Activated naive CD8-positive, alpha-beta T cell treated with anti-CD3 and anti-CD28 coated beads, Interleukin-2, amount 10 ng/mL, durations not matched to agents 7 days and 5 days (primary cell): ENCODE results near the gene TCF19. TPM values are rescaled to one million over a fixed set of nuclear protein-coding genes. Genes with fewer than 3 reads are reported as not detected.

Experiments used
- ATAC-seq: fragments of 150-1000 bp; cut with Tn5 transposase; one replicate; pipeline ENCODE4 v1.10.0; 2021; ENCODE audit warnings: low read depth, moderate library complexity
- POLR2A ChIA-PET: fragments of 350-600 bp; sonication (Branson Sonifier 250); formaldehyde crosslinking; loops from one replicate; lab custom pipeline; 2021; ENCODE audit warnings: antibody characterized with exemption; lab: Charles Lee
- DNase-seq: peaks from one replicate; pipeline ENCODE4 v3.0.0; 2021
- H3K27ac Mint-ChIP-seq: one replicate; pipeline ENCODE4 v1.8.0; 2022; ENCODE audit warnings: mild to moderate bottlenecking, mixed read lengths
- H3K27me3 Mint-ChIP-seq: one replicate; pipeline ENCODE4 v1.8.0; 2022; ENCODE audit warnings: mild to moderate bottlenecking, moderate library complexity, mixed read lengths
- H3K36me3 Mint-ChIP-seq: one replicate; pipeline ENCODE4 v1.8.0; 2021; ENCODE audit warnings: mild to moderate bottlenecking, mixed read lengths
- H3K4me1 Mint-ChIP-seq: one replicate; pipeline ENCODE4 v1.8.0; 2021; ENCODE audit warnings: mixed read lengths
- H3K4me3 Mint-ChIP-seq: one replicate; pipeline ENCODE4 v1.8.0; 2022; ENCODE audit warnings: mild to moderate bottlenecking, moderate library complexity, mixed read lengths
- H3K9me3 Mint-ChIP-seq: one replicate; pipeline ENCODE4 v1.8.0; 2021; ENCODE audit warnings: mixed read lengths
- total RNA-seq, 2 experiments: library from RNA; stranded (reverse); gene quantifications; one replicate each; pipeline ENCODE4 v1.2.3, GENCODE V29; 2021

Gene TCF19
- total RNA-seq, 2 experiments from 2014 or later: 81.0 to 83.3 TPM

- ATAC-seq (no peak), DNase-seq (no peak)
- POLR2A ChIA-PET: interaction anchor here (0.7 kb wide), 1 partner anchor 8 kb away, joined by 3 read pairs; no protein-coding TSS in a partner anchor
- H3K36me3 Mint-ChIP-seq: no peaks in the 10 kb centered on the region
- no peaks in the 10 kb centered on the region for H3K4me1 Mint-ChIP-seq
- H3K27ac Mint-ChIP-seq: no peak overlapping the region
- H3K9me3 Mint-ChIP-seq: no peaks in the 10 kb centered on the region
- H3K4me3 Mint-ChIP-seq: no peak overlapping the region
- peaks cover 2% of the 10 kb centered on the region for H3K27me3 Mint-ChIP-seq
Measured at GRCh38 chr6:31121131-31121790, 37.1 kb upstream of the TCF19 start.

GRCh38 chr6:31122791-31123706, 35.3 kb upstream of the TCF19 start:
- peaks cover 5% of the 10 kb centered on the region for H3K27me3 Mint-ChIP-seq
- POLR2A ChIA-PET: no interaction called here
- ATAC-seq: no peak
- DNase-seq: no peak
- peaks cover 3% of the 10 kb centered on the region for H3K4me1 Mint-ChIP-seq
- H3K36me3 Mint-ChIP-seq: no peaks in the 10 kb centered on the region
- H3K9me3 Mint-ChIP-seq: no peaks in the 10 kb centered on the region
- no peak overlapping the region for H3K27ac Mint-ChIP-seq
- no peak overlapping the region for H3K4me3 Mint-ChIP-seq

- peaks cover 3% of the 10 kb centered on the region for H3K4me1 Mint-ChIP-seq
Measured at GRCh38 chr6:31125162-31125561, 33.2 kb upstream of the TCF19 start.

GRCh38 chr6:31125586-31126363, 32.6 kb upstream of the TCF19 start:
- DNase-seq (no peak), ATAC-seq (no peak)
- H3K4me1 Mint-ChIP-seq: peaks cover 3% of the 10 kb centered on the region
- H3K36me3 Mint-ChIP-seq: no peaks in the 10 kb centered on the region
- no peaks in the 10 kb centered on the region for H3K9me3 Mint-ChIP-seq
- no peak overlapping the region for H3K27ac Mint-ChIP-seq
- H3K27me3 Mint-ChIP-seq: peaks cover 11% of the 10 kb centered on the region
- no peak overlapping the region for H3K4me3 Mint-ChIP-seq
- POLR2A ChIA-PET: no interaction called here

More at GRCh38 chr6:31125162-31125561, 33.2 kb upstream of the TCF19 start:
- H3K27ac Mint-ChIP-seq: no peak overlapping the region
- no peak overlapping the region for H3K4me3 Mint-ChIP-seq
- no peaks in the 10 kb centered on the region for H3K36me3 Mint-ChIP-seq
- ATAC-seq (no peak), DNase-seq (no peak)
- no peaks in the 10 kb centered on the region for H3K9me3 Mint-ChIP-seq
- POLR2A ChIA-PET: no interaction called here
- peaks cover 11% of the 10 kb centered on the region for H3K27me3 Mint-ChIP-seq

GRCh38 chr6:31126396-31127175, 31.8 kb upstream of the TCF19 start:
- ATAC-seq (no peak), DNase-seq (no peak)
- Mint-ChIP-seq H3K4me3 (no peak overlapping the region), H3K36me3 (no peaks in the 10 kb centered on the region), H3K9me3 (no peaks in the 10 kb centered on the region), H3K27me3 (peaks cover 11% of the 10 kb centered on the region), H3K27ac (no peak overlapping the region), H3K4me1 (peaks cover 3% of the 10 kb centered on the region)
- POLR2A ChIA-PET: no interaction called here

- H3K9me3 Mint-ChIP-seq: no peaks in the 10 kb centered on the region
- no peak overlapping the region for H3K27ac Mint-ChIP-seq
- DNase-seq (peak; percentile 72), ATAC-seq (peak; percentile 65)
- H3K36me3 Mint-ChIP-seq: no peaks in the 10 kb centered on the region
- H3K4me3 Mint-ChIP-seq: no peak overlapping the region
- POLR2A ChIA-PET: no interaction called here
- H3K27me3 Mint-ChIP-seq: peaks cover 11% of the 10 kb centered on the region
- peaks cover 3% of the 10 kb centered on the region for H3K4me1 Mint-ChIP-seq
Measured at GRCh38 chr6:31128093-31128676, 30.2 kb upstream of the TCF19 start.

GRCh38 chr6:31129130-31129529, 29.3 kb upstream of the TCF19 start:
- no peaks in the 10 kb centered on the region for H3K36me3 Mint-ChIP-seq
- H3K27ac Mint-ChIP-seq: no peak overlapping the region
- no peaks in the 10 kb centered on the region for H3K9me3 Mint-ChIP-seq
- H3K4me1 Mint-ChIP-seq: peaks cover 3% of the 10 kb centered on the region
- no peak for DNase-seq
- POLR2A ChIA-PET: interaction anchor here (1.2 kb wide), 1 partner anchor 8 kb away, joined by 3 read pairs; no protein-coding TSS in a partner anchor
- no peak overlapping the region for H3K4me3 Mint-ChIP-seq
- no peak for ATAC-seq
- H3K27me3 Mint-ChIP-seq: peaks cover 9% of the 10 kb centered on the region

GRCh38 chr6:31130751-31131150, 27.6 kb upstream of the TCF19 start:
- ATAC-seq: no peak
- no peak overlapping the region for H3K27ac Mint-ChIP-seq

GRCh38 chr6:31131595-31131994, 26.8 kb upstream of the TCF19 start:
- POLR2A ChIA-PET: no interaction called here
- no peaks in the 10 kb centered on the region for H3K9me3 Mint-ChIP-seq
- peaks cover 3% of the 10 kb centered on the region for H3K4me1 Mint-ChIP-seq
- DNase-seq (no peak), ATAC-seq (no peak)
- H3K36me3 Mint-ChIP-seq: no peaks in the 10 kb centered on the region
- no peak overlapping the region for H3K4me3 Mint-ChIP-seq
- H3K27me3 Mint-ChIP-seq: peaks cover 10% of the 10 kb centered on the region
- no peak overlapping the region for H3K27ac Mint-ChIP-seq

More at GRCh38 chr6:31130751-31131150, 27.6 kb upstream of the TCF19 start:
- Mint-ChIP-seq H3K9me3 (no peaks in the 10 kb centered on the region), H3K27me3 (peaks cover 10% of the 10 kb centered on the region), H3K4me3 (no peak overlapping the region), H3K4me1 (peaks cover 3% of the 10 kb centered on the region), H3K36me3 (no peaks in the 10 kb centered on the region)
- DNase-seq: no peak
- POLR2A ChIA-PET: no interaction called here

- no peak for DNase-seq
- no peak for ATAC-seq
- Mint-ChIP-seq H3K36me3 (no peaks in the 10 kb centered on the region), H3K4me1 (peaks cover 7% of the 10 kb centered on the region), H3K27me3 (peaks cover 10% of the 10 kb centered on the region), H3K9me3 (no peaks in the 10 kb centered on the region), H3K27ac (no peak overlapping the region), H3K4me3 (no peak overlapping the region)
- POLR2A ChIA-PET: no interaction called here
Measured at GRCh38 chr6:31132806-31133205, 25.6 kb upstream of the TCF19 start.

- Mint-ChIP-seq H3K4me3 (no peak overlapping the region), H3K9me3 (no peaks in the 10 kb centered on the region), H3K4me1 (peaks cover 6% of the 10 kb centered on the region), H3K27ac (no peak overlapping the region), H3K27me3 (peaks cover 4% of the 10 kb centered on the region), H3K36me3 (no peaks in the 10 kb centered on the region)
- ATAC-seq (no peak), DNase-seq (no peak)
- POLR2A ChIA-PET: interaction anchor here (0.6 kb wide), 1 partner anchor 24 kb away, joined by 5 read pairs; no protein-coding TSS in a partner anchor
Measured at GRCh38 chr6:31135710-31136109, 22.7 kb upstream of the TCF19 start.

GRCh38 chr6:31138982-31139381, 19.4 kb upstream of the TCF19 start, which contains the start of gene PSORS1C2:
PSORS1C2 (minus strand) TSS chr6:31139066; CDS start chr6:31139026, 40 bp downstream.
- ATAC-seq: no peak
- POLR2A ChIA-PET: interaction anchor here (1.1 kb wide), 1 partner anchor 19 kb away, joined by 4 read pairs; the partner anchor contains the start of genes CCHCR1 and TCF19
- peaks cover 4% of the 10 kb centered on the region for H3K36me3 Mint-ChIP-seq
- H3K4me3 Mint-ChIP-seq: peak within 1 kb of the TSS; percentile 84
- H3K4me1 Mint-ChIP-seq: peaks cover 6% of the 10 kb centered on the region
- no peak within 1 kb of the TSS for H3K27ac Mint-ChIP-seq
- H3K27me3 Mint-ChIP-seq: peaks cover 4% of the 10 kb centered on the region
- DNase-seq: no peak
- no peaks in the 10 kb centered on the region for H3K9me3 Mint-ChIP-seq
